GM12878 (cell line): ENCODE measurements around the gene PAF1. TPM values are rescaled to one million over a fixed set of nuclear protein-coding genes. Genes with fewer than 3 reads are reported as not detected.
A peak's percentile ranks its signal among the peaks of the same experiment; 100 is the strongest.

Source experiments
- CBX3 ChIP-seq: fragments of 200-600 bp; sonication (generic); IDR thresholded peaks from 2 replicates; pipeline ENCODE4 v1.6.1; 2016; ENCODE audit warnings: low read depth, borderline replicate concordance
- CHD2 ChIP-seq: IDR thresholded peaks from 2 replicates; pipeline ENCODE4 v1.6.1; 2011; ENCODE audit warnings: low read depth, low read length, improper control_type of control experiment, borderline replicate concordance
- CREB1 ChIP-seq: IDR thresholded peaks from 2 replicates; pipeline ENCODE4 v1.6.1; 2012; ENCODE audit warnings: low read depth, mild to moderate bottlenecking, inconsistent platforms
- CREM ChIP-seq: IDR thresholded peaks from 2 replicates; pipeline ENCODE4 v1.6.1; 2014; ENCODE audit warnings: antibody characterized with exemption, low read depth
- DPF2 ChIP-seq: fragments of 450-650 bp; IDR thresholded peaks from 2 replicates; pipeline ENCODE4 v1.6.1; 2017; ENCODE audit warnings: mild to moderate bottlenecking
- EED ChIP-seq: sonication (generic); IDR thresholded peaks from 2 replicates; pipeline ENCODE4 v1.6.1; 2016; ENCODE audit warnings: antibody characterized with exemption, low read depth
- ETV6 ChIP-seq, 2 experiments: fragments of 450-650 bp in 1 of 2; IDR thresholded peaks in 1 of 2; conservative IDR thresholded peaks in 1 of 2; 2 replicates each; pipeline ENCODE4 v1.6.1; 2014; ENCODE audit warnings: antibody characterized with exemption in 1 of 2, borderline replicate concordance in 1 of 2, low read depth in 1 of 2, mild to moderate bottlenecking in 1 of 2, moderate library complexity in 1 of 2
- HDAC6 ChIP-seq: fragments of 200-600 bp; sonication (generic); IDR thresholded peaks from one replicate; pipeline ENCODE4 v1.8.0; 2017; ENCODE audit warnings: antibody characterized with exemption; ENCODE audit not compliant: unreplicated experiment
- HSF1 ChIP-seq: fragments of 150-350 bp; IDR thresholded peaks from 2 replicates; pipeline ENCODE4 v1.6.1; 2014; ENCODE audit warnings: mild to moderate bottlenecking, low read depth, low read length
- JUNB ChIP-seq: IDR thresholded peaks from 2 replicates; pipeline ENCODE4 v1.6.1; 2016; ENCODE audit warnings: antibody characterized with exemption, mild to moderate bottlenecking
- LARP7 ChIP-seq: fragments of 450-650 bp; IDR thresholded peaks from 2 replicates; pipeline ENCODE4 v1.6.1; 2017; ENCODE audit warnings: mild to moderate bottlenecking
- MAX ChIP-seq: IDR thresholded peaks from 2 replicates; pipeline ENCODE4 v1.6.1; 2012; ENCODE audit warnings: low read depth, low read length, improper control_type of control experiment
- MEF2B ChIP-seq: fragments of 450-650 bp; IDR thresholded peaks from 2 replicates; pipeline ENCODE4 v1.6.1; 2018; ENCODE audit warnings: mild to moderate bottlenecking, moderate library complexity; ENCODE audit not compliant: partially characterized antibody, poor library complexity, severe bottlenecking
- NBN ChIP-seq: fragments of 450-650 bp; IDR thresholded peaks from 2 replicates; pipeline ENCODE4 v1.6.1; 2016
- NFIC ChIP-seq: IDR thresholded peaks from 2 replicates; pipeline ENCODE4 v1.6.1; 2012; ENCODE audit warnings: low read depth, mild to moderate bottlenecking, inconsistent platforms, low read length, moderate library complexity
- NR2F1 ChIP-seq: fragments of 450-650 bp; conservative IDR thresholded peaks from 2 replicates; pipeline ENCODE4 v1.6.1; 2017; ENCODE audit warnings: mild to moderate bottlenecking
- PBX3 ChIP-seq: IDR thresholded peaks from 2 replicates; pipeline ENCODE4 v1.6.1; 2011; ENCODE audit warnings: mild to moderate bottlenecking, low read depth, low read length, moderate library complexity; ENCODE audit not compliant: insufficient replicate concordance
- TCF12 ChIP-seq: IDR thresholded peaks from 2 replicates; pipeline ENCODE4 v1.6.1; 2011; ENCODE audit warnings: low read depth, mild to moderate bottlenecking, low read length
- TCF3 ChIP-seq: IDR thresholded peaks from 2 replicates; pipeline ENCODE4 v1.6.1; 2012; ENCODE audit warnings: low read depth, mild to moderate bottlenecking, low read length, borderline replicate concordance; ENCODE audit not compliant: insufficient read depth
- ZBED1 ChIP-seq: IDR thresholded peaks from 2 replicates; pipeline ENCODE4 v1.6.1; 2016; ENCODE audit warnings: borderline replicate concordance
- ZNF622 ChIP-seq: fragments of 450-650 bp; IDR thresholded peaks from 2 replicates; pipeline ENCODE4 v1.6.1; 2017; ENCODE audit warnings: mild to moderate bottlenecking, inconsistent platforms
- polyA plus RNA-seq, 11 experiments: library from polyadenylated mRNA; depleted of rRNA in 4 of 11; unstranded in 6 of 11; stranded (reverse) in 5 of 11; fragments of >200 nt; fragmentation: Nextera tagmentation in 4 of 11; fragmentation: Illumina TruSeq in 1 of 11; extraction: Ambion mirVana in 4 of 11; extraction: Trizol in 1 of 11; gene quantifications; 1 replicate in 1 of 11; 2 replicates in 10 of 11; pipeline versions ENCODE4 v1.2.1 to v1.2.3, GENCODE V29; 2011 to 2016; ENCODE audit warnings: inconsistent platforms in 2 of 11, missing spikeins in 2 of 11, low read depth in 1 of 11
- total RNA-seq, 4 experiments: library from RNA; depleted of rRNA in 3 of 4; stranded (reverse); fragments of >200 nt in 3 of 4; fragmentation: Illumina TruSeq in 1 of 4; extraction: Trizol in 1 of 4; gene quantifications; 2 replicates each; pipeline versions ENCODE4 v1.2.1 to v1.2.3, GENCODE V29; 2013 to 2021
- TF ChIP-seq, protein P1 (sequence below): IDR thresholded peaks from 2 replicates; pipeline ENCODE4 v1.6.1; 2011; ENCODE audit warnings: borderline replicate concordance, low read depth, mild to moderate bottlenecking, moderate library complexity, mixed read lengths, low read length; ENCODE audit not compliant: insufficient read depth; ENCODE audit errors: extremely low read length
- TF ChIP-seq, protein P2 (sequence below): fragments of 450-650 bp; IDR thresholded peaks from 2 replicates; pipeline ENCODE4 v1.6.1; 2017; ENCODE audit warnings: antibody characterized with exemption, mild to moderate bottlenecking, moderate library complexity

PAF1 gene
- total and polyA plus RNA-seq, 10 of the 15 experiments (the other 5 are each of a cell fraction or from before 2014, with no cell fraction given): 1.7 to 45.8 (median 39.6) TPM

DNA sequence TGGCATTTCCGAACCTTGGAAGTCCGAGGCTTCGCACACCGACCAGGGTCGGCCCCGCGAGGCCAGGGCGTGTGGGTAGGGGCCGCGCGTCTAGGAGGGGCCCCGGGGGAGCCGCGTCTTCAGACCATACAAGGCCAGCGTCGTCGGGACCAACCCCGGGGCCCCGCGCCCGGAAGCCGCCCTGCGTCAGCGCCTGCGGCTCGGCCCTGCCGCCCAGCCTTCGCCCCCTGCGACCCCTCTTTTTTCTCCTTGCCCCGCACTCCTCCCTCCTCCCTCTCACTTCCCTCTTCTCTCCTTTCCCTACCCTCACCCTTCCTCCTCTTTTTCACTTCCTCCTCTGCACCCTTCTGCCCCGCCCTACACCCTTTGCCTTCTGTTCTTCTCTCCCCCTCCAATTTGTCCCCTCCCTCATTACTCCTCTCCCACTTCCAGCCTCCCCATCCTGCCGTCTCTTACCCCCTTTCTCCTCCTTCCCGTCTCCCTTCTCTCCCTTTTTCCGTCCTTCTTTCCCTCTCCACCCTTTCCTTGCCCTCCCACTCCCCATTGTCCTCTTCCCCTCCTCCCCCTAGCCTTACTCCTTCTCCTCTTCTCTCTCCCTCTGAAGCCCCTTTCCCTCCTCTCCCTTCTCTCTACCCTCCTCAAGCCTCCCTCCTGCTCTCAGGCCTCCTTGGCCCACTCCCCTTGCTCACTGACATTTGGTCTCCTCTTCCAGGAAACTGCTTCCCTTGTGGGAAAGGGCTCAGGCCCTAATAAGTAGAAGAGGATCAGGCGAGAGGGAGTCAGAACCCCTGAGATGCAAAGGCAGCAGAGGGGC lies 19.3 kb upstream of the PAF1 start (continued):
- TF ChIP-seq HSF1 (0 out of 2 replicates have a peak, but pooled peaks have one; percentile 33), JUNB (no peak), TCF12 (peak; percentile 37; the same call in 1 of the 2 replicates), LARP7 (peak; percentile 81), CREB1 (no peak), ZNF622 (peak; percentile 32; the same call in 1 of the 2 replicates), MEF2B (peak; percentile 71), NBN (peak; percentile 100), ETV6 (conservative IDR thresholded peaks at IDR 0.05 in 1 of 2, IDR thresholded peaks at IDR 0.05 in 1 of 2; ENCODE audit: borderline replicate concordance in 1 of 2, low read depth in 1 of 2) (no peak; a peak in 2 of 4 replicates), ZBED1 (no peak), NFIC (no peak), MAX (0 out of 2 replicates have a peak, but pooled peaks have one; percentile 8), TCF3 (0 out of 2 replicates have a peak, but pooled peaks have one; percentile 24), CREM (peak; percentile 56; the same call in 1 of the 2 replicates), PBX3 (peak; percentile 46), CHD2 (peak; percentile 88), HDAC6 (peak; percentile 29), DPF2 (peak; percentile 89), EED (peak; percentile 92), CBX3 (no peak), NR2F1 (peak; percentile 96)
- TF ChIP-seq, protein P1, sequence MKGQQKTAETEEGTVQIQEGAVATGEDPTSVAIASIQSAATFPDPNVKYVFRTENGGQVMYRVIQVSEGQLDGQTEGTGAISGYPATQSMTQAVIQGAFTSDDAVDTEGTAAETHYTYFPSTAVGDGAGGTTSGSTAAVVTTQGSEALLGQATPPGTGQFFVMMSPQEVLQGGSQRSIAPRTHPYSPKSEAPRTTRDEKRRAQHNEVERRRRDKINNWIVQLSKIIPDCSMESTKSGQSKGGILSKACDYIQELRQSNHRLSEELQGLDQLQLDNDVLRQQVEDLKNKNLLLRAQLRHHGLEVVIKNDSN: no peak
- TF ChIP-seq, protein P2, sequence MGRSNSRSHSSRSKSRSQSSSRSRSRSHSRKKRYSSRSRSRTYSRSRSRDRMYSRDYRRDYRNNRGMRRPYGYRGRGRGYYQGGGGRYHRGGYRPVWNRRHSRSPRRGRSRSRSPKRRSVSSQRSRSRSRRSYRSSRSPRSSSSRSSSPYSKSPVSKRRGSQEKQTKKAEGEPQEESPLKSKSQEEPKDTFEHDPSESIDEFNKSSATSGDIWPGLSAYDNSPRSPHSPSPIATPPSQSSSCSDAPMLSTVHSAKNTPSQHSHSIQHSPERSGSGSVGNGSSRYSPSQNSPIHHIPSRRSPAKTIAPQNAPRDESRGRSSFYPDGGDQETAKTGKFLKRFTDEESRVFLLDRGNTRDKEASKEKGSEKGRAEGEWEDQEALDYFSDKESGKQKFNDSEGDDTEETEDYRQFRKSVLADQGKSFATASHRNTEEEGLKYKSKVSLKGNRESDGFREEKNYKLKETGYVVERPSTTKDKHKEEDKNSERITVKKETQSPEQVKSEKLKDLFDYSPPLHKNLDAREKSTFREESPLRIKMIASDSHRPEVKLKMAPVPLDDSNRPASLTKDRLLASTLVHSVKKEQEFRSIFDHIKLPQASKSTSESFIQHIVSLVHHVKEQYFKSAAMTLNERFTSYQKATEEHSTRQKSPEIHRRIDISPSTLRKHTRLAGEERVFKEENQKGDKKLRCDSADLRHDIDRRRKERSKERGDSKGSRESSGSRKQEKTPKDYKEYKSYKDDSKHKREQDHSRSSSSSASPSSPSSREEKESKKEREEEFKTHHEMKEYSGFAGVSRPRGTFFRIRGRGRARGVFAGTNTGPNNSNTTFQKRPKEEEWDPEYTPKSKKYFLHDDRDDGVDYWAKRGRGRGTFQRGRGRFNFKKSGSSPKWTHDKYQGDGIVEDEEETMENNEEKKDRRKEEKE: no peak
